Natural killer cell treated with Interleukin-12 subunit alpha and Interleukin-12 subunit beta and Interleukin-15 and Interleukin-18, amount 100 ng/mL, for 72 hours (primary cell): Measurements from ENCODE around the gene SYNM. TPM values are rescaled to one million over a fixed set of nuclear protein-coding genes. Genes with fewer than 3 reads are reported as not detected.

Experiments used
- ATAC-seq, 2 donors: fragments of 150-1000 bp; cut with Tn5 transposase in 1 of 2; sonication (Bioruptor Pico), chemical (Tn5 transposase) in 1 of 2; 2 replicates each; pipeline ENCODE4 v1.10.0; 2021
- DNase-seq: peaks from one replicate; pipeline ENCODE4 v3.0.0; 2022; ENCODE audit warnings: low spot score
- H3K27ac Mint-ChIP-seq, 2 donors: 1 replicate in 1 of 2; 2 replicates in 1 of 2; pipeline ENCODE4 v1.8.0; 2022; ENCODE audit warnings: mixed read lengths in 2 of 2, mild to moderate bottlenecking in 1 of 2, moderate library complexity in 1 of 2
- H3K27me3 Mint-ChIP-seq, 2 donors: 1 replicate in 1 of 2; 2 replicates in 1 of 2; pipeline ENCODE4 v1.8.0; 2022; ENCODE audit warnings: mixed read lengths in 2 of 2
- H3K36me3 Mint-ChIP-seq: one replicate; pipeline ENCODE4 v1.8.0; 2022; ENCODE audit warnings: mixed read lengths
- H3K4me1 Mint-ChIP-seq, 2 donors: 1 replicate in 1 of 2; 2 replicates in 1 of 2; pipeline ENCODE4 v1.8.0; 2022; ENCODE audit warnings: low read depth in 2 of 2, mixed read lengths in 2 of 2, mild to moderate bottlenecking in 1 of 2
- H3K4me3 Mint-ChIP-seq: one replicate; pipeline ENCODE4 v1.8.0; 2022; ENCODE audit warnings: mixed read lengths
- H3K9me3 Mint-ChIP-seq: 2 replicates; pipeline ENCODE4 v1.8.0; 2022; ENCODE audit warnings: mixed read lengths
- total RNA-seq, 2 donors: library from RNA; stranded (reverse); gene quantifications; one replicate each; pipeline ENCODE4 v1.2.3, GENCODE V29; 2022

Gene SYNM
- total RNA-seq, 2 donors from 2014 or later: 0.20 to 0.26 TPM

DNA sequence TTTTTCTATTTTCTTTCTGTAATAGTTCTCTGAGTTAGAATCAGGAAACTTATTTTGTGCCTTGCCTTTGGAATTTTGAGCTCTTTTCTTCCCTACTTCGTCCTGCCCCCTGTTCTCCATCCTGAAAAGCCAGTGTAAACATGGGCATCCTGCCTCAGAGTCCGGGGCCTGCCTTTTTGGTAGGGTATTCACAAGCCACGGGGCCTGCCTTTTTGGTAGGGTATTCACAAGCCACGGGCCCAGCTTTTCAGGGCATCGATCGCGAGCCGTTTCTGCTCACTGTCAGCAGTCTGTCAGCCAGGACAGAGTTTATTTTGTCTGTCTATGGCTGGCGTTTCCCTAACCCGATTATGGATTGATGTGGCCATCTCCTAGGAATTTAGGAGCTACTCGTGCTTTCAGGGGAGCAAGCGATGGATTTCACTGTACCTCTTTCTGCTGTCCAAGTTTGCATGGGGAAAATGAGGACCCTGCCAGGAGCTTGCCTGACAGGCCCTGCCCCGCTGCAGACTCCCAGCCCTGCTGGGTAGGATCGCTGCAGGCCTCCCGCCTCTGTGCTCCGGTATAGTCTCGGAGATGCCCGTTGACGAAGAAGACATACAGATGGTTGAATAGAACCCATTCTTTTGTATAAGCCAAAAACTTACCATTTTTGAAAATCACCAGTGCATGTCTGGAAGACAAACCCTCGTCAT lies 12.8 kb downstream of the SYNM start:
- H3K4me3 Mint-ChIP-seq: no peak overlapping the region
- H3K27ac Mint-ChIP-seq: no peak overlapping the region
- no peaks in the 10 kb centered on the region for H3K4me1 Mint-ChIP-seq
- peaks cover 12 to 19% of the 10 kb centered on the region in 2 donors for H3K27me3 Mint-ChIP-seq
- ATAC-seq (no peak), DNase-seq (peak; percentile 47)
- no peaks in the 10 kb centered on the region for H3K36me3 Mint-ChIP-seq
- no peaks in the 10 kb centered on the region for H3K9me3 Mint-ChIP-seq

- DNase-seq (no peak), ATAC-seq (no peak)
- no peaks in the 10 kb centered on the region for H3K36me3 Mint-ChIP-seq
- no peak overlapping the region for H3K4me3 Mint-ChIP-seq
- H3K27ac Mint-ChIP-seq: no peak overlapping the region
- H3K27me3 Mint-ChIP-seq: peaks cover 12 to 19% of the 10 kb centered on the region in 2 donors
- no peaks in the 10 kb centered on the region for H3K4me1 Mint-ChIP-seq
- H3K9me3 Mint-ChIP-seq: no peaks in the 10 kb centered on the region
These were observed 13.4 kb downstream of the SYNM start for GRCh38 chr15:99118258-99118632.

- Mint-ChIP-seq H3K9me3 (no peaks in the 10 kb centered on the region), H3K4me1 (no peaks in the 10 kb centered on the region), H3K27ac (no peak overlapping the region), H3K4me3 (no peak overlapping the region), H3K36me3 (no peaks in the 10 kb centered on the region), H3K27me3 (peaks cover 12 to 19% of the 10 kb centered on the region in 2 donors)
- ATAC-seq (no peak), DNase-seq (peak; percentile 31)
These were observed 14.1 kb downstream of the SYNM start for GRCh38 chr15:99118801-99119546.

GRCh38 chr15:99120050-99120777 lies 15.3 kb downstream of the SYNM start:
- H3K4me3 Mint-ChIP-seq: no peak overlapping the region
- H3K27ac Mint-ChIP-seq: no peak overlapping the region
- H3K27me3 Mint-ChIP-seq: peaks cover 12 to 19% of the 10 kb centered on the region in 2 donors

DNA sequence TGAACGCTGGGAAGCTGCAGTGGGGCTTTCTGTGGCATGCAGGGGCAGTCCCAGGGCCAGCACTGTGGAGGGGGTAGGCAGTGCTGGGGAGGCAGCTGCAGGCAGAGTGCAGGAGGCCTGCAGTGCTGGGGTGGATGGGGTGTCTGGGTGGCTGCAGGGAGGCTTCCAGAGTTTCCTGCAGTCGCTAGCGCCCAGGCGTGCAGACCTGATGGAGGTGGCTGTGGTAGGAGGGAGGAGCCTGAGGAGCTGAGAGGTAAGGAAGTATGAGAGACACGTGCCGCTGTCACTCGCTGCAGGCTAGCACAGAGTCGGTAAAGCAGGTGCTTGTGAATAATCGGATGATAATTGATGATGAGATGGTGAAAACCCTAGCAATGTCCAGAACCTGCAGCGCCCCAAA lies 16.3 kb downstream of the SYNM start:
- Mint-ChIP-seq H3K9me3 (no peaks in the 10 kb centered on the region), H3K4me3 (no peak overlapping the region), H3K4me1 (no peaks in the 10 kb centered on the region), H3K27ac (no peak overlapping the region), H3K36me3 (no peaks in the 10 kb centered on the region), H3K27me3 (peaks cover 12 to 19% of the 10 kb centered on the region in 2 donors)
- ATAC-seq: no peak
- no peak for DNase-seq

More at GRCh38 chr15:99120050-99120777, 15.3 kb downstream of the SYNM start:
- H3K36me3 Mint-ChIP-seq: no peaks in the 10 kb centered on the region
- H3K9me3 Mint-ChIP-seq: no peaks in the 10 kb centered on the region
- no peak for DNase-seq
- no peak for ATAC-seq
- H3K4me1 Mint-ChIP-seq: no peaks in the 10 kb centered on the region

DNA sequence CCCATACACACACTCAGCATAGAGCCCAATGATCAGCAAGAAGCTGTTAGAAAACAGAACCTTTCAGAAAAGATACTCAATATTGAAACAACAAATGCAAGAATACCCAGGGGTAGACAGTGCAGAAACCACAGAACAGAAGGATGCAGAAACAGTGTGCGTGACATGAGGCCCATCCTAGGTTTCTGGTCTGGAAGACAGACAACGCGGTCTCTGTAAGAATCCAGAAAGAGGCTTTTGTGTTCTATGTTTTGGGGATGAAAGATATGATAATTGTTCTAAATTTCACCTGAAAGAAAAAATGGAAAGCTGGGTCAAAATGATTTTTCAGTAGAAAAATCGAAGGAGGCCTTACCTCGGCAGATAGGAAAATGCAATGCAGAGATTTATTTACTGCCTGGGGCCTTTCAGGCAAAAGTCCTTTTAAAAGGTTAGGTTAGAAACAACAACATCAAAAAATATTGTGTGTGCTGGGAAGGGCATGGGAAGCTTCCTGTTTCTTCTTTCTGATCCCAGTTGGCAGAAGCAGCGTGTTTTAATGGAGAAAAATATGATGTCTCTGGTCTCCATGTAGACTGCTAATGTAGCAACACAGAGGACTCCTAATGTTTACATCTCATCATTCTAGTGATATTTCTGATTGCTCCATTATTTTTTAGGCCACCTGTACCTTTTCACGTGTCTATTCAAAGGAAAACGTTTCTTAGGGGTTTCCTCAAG lies 17.0 kb downstream of the SYNM start:
- Mint-ChIP-seq H3K27ac (no peak overlapping the region), H3K36me3 (no peaks in the 10 kb centered on the region), H3K4me3 (no peak overlapping the region), H3K9me3 (no peaks in the 10 kb centered on the region), H3K4me1 (no peaks in the 10 kb centered on the region), H3K27me3 (peaks cover 12 to 19% of the 10 kb centered on the region in 2 donors)
- no peak for ATAC-seq
- no peak for DNase-seq

GRCh38 chr15:99122831-99123712 lies 18.2 kb downstream of the SYNM start:
- Mint-ChIP-seq H3K36me3 (no peaks in the 10 kb centered on the region), H3K4me3 (no peak overlapping the region), H3K27me3 (peaks cover 12 to 19% of the 10 kb centered on the region in 2 donors), H3K9me3 (no peaks in the 10 kb centered on the region), H3K27ac (no peak overlapping the region), H3K4me1 (no peaks in the 10 kb centered on the region)
- no peak for ATAC-seq
- DNase-seq: no peak

DNA sequence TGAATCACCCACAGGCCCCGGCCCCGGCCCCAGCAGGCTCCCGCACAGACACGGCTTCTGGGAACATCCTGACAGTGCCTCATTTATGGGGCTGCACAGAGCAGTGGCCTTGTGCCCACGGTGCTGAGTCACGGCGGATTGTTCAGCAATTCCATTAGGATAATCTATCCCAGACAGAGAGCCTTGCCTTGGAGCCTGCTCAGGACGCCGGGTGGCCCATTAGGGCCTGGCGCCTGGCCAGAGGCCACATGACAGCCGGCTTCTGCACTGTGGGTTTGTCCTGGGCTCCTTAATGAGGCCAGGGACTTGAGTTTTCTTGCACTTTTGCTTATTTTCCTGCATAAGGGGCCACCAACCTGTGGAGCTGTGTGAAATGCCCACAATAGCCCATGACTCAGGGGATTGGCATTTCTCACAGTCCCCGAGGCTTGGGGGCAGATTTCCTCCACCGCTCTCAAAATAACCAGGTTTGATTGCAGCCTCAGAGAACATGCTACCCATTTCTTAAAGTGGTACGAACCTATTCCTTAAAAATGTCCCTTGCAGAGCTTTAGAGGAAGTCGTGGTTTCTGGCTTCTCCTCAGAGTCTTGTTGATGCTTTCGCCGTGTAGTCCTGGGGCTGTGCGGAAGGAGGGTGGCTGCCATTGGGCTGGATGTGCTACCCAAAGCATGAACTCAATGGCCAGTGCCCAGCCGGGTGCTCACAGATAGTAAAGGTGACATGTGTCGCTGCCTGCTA lies 19.0 kb downstream of the SYNM start:
- Mint-ChIP-seq H3K27me3 (peaks cover 12 to 19% of the 10 kb centered on the region in 2 donors), H3K4me3 (no peak overlapping the region), H3K4me1 (no peaks in the 10 kb centered on the region), H3K36me3 (no peaks in the 10 kb centered on the region), H3K27ac (no peak overlapping the region), H3K9me3 (no peaks in the 10 kb centered on the region)
- DNase-seq: no peak
- no peak for ATAC-seq

DNA sequence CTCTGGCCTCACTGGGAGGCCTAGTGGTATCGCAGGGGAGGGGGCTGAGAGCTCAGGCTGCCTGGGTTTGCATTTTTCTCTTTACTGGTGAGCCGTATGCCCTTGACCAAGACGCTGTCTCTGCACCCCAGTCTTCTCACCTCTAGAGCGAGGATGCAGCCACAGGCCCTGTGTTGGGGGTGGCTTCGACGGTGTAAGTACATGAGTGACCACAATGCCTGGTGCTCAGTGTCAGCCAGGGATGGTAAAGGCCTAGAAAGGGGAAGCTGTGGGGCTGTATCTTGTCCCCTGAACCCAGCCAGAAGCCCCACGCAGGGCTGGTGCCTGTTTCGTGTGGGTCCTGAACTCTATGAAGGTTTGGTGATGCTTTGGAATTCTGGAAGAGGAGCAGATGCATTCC lies 19.8 kb downstream of the SYNM start:
- H3K27me3 Mint-ChIP-seq: peaks cover 12 to 21% of the 10 kb centered on the region in 2 donors
- H3K9me3 Mint-ChIP-seq: no peaks in the 10 kb centered on the region
- H3K27ac Mint-ChIP-seq: no peak overlapping the region
- no peaks in the 10 kb centered on the region for H3K4me1 Mint-ChIP-seq
- H3K36me3 Mint-ChIP-seq: no peaks in the 10 kb centered on the region
- ATAC-seq (no peak), DNase-seq (no peak)
- no peak overlapping the region for H3K4me3 Mint-ChIP-seq

GRCh38 chr15:99125061-99125891 lies 20.4 kb downstream of the SYNM start:
- H3K4me1 Mint-ChIP-seq: no peaks in the 10 kb centered on the region
- no peaks in the 10 kb centered on the region for H3K36me3 Mint-ChIP-seq
- DNase-seq (no peak), ATAC-seq (peak in 1 of 2 donors; percentile 34)
- H3K27me3 Mint-ChIP-seq: peaks cover 12 to 23% of the 10 kb centered on the region in 2 donors
- H3K27ac Mint-ChIP-seq: no peak overlapping the region
- no peak overlapping the region for H3K4me3 Mint-ChIP-seq
- no peaks in the 10 kb centered on the region for H3K9me3 Mint-ChIP-seq

DNA sequence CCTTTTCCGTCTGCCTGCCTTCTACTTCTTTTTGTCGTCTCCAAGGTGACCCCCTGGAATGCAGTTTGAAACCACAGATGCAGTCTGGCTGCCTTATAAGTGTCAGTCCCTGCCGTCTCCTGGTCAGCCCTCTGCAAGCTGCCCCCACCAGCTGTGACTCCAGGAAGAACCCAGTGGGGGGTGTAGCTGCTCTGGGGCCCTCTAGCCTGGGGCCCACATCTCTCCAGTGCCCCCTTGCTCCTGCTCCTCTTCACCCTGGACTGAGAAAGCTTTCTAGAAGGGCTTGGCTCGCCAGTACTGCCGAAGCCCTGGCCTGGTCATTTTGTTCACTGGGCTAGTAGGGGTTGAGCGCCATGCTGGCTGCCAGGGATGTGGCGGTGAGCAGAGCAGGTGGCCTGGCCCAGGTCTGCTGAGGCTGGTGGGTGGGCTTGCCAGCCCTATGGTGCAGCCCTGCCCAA lies 21.3 kb downstream of the SYNM start:
- Mint-ChIP-seq H3K4me1 (no peaks in the 10 kb centered on the region), H3K4me3 (no peak overlapping the region)

More for the DNA sequence above, 21.3 kb downstream of the SYNM start:
- H3K36me3 Mint-ChIP-seq: no peaks in the 10 kb centered on the region
- H3K9me3 Mint-ChIP-seq: no peaks in the 10 kb centered on the region
- no peak overlapping the region for H3K27ac Mint-ChIP-seq
- peaks cover 6 to 17% of the 10 kb centered on the region in 2 donors for H3K27me3 Mint-ChIP-seq
- ATAC-seq (no peak), DNase-seq (no peak)
